Fibroblast of skin of back (primary cell): Measurements from ENCODE around the gene ZNF669.
A peak's percentile ranks its signal among the peaks of the same experiment; 100 is the strongest.

Source experiments
- DNase-seq: peaks from one replicate; pipeline ENCODE4 v3.0.0-alpha.2; 2013

Gene ZNF669

GRCh38 chr1:247060771-247061170 is 43.4 kb downstream of the ZNF669 start:
- no peak for DNase-seq

GRCh38 chr1:247056071-247056470 is 48.1 kb downstream of the ZNF669 start:
- no peak for DNase-seq

GRCh38 chr1:247054992-247055415 is 49.2 kb downstream of the ZNF669 start:
- peak; percentile 46 for DNase-seq
